ENCODE data around the gene ZNF205.
"Not testable (repeated sequence)": the region's sequence is repeated elsewhere in the genome, so short reads cannot be mapped to it uniquely, and the experiment has no call there.

ZNF205 gene

GRCh38 chr16:3112058-3112880 lies at the start of gene ZNF205:
TSS of gene ZNF205 (plus strand) at chr16:3112586. CDS start at chr16:3113431, 845 bp downstream.
- DNase-seq = no peak

GRCh38 chr16:3063625-3064386 lies 48.6 kb upstream of the ZNF205 start:
- no peak for DNase-seq

GRCh38 chr16:3065069-3065741 lies 47.2 kb upstream of the ZNF205 start, which contains the start of gene IL32:
TSS of gene IL32 (plus strand) at chr16:3065640. CDS start at chr16:3065812, 172 bp downstream.
- DNase-seq = no peak

- DNase-seq = no peak
Measured at GRCh38 chr16:3065742-3066439, 46.5 kb upstream of the ZNF205 start.

GRCh38 chr16:3066440-3066748 lies 46.0 kb upstream of the ZNF205 start:
- no peak for DNase-seq

GRCh38 chr16:3068487-3068886 lies 43.9 kb upstream of the ZNF205 start:
- DNase-seq = no peak

- not testable (repeated sequence) for DNase-seq
Measured at GRCh38 chr16:3069146-3069545, 43.2 kb upstream of the ZNF205 start.

GRCh38 chr16:3070608-3071111 lies 41.7 kb upstream of the ZNF205 start:
- no peak for DNase-seq

GRCh38 chr16:3071655-3072054 lies 40.7 kb upstream of the ZNF205 start:
- DNase-seq = no peak

GRCh38 chr16:3072148-3072547 lies 40.2 kb upstream of the ZNF205 start:
- not testable (repeated sequence) for DNase-seq

GRCh38 chr16:3072576-3073263 lies 39.7 kb upstream of the ZNF205 start:
- DNase-seq = not testable (repeated sequence)

GRCh38 chr16:3073448-3073847 lies 38.9 kb upstream of the ZNF205 start:
- DNase-seq = no peak

GRCh38 chr16:3074860-3075522 lies 37.4 kb upstream of the ZNF205 start:
- DNase-seq = peak; percentile 53

GRCh38 chr16:3075523-3075915 lies 36.9 kb upstream of the ZNF205 start:
- no peak for DNase-seq

- not testable (repeated sequence) for DNase-seq
Measured at GRCh38 chr16:3075946-3076345, 36.4 kb upstream of the ZNF205 start.

GRCh38 chr16:3076577-3076976 lies 35.8 kb upstream of the ZNF205 start:
- no peak for DNase-seq

GRCh38 chr16:3080024-3080423 lies 32.4 kb upstream of the ZNF205 start:
- DNase-seq = no peak

GRCh38 chr16:3081957-3082356 lies 30.4 kb upstream of the ZNF205 start:
- not testable (repeated sequence) for DNase-seq

GRCh38 chr16:3083408-3083807 lies 29.0 kb upstream of the ZNF205 start:
- DNase-seq = not testable (repeated sequence)

- no peak for DNase-seq
Measured at GRCh38 chr16:3084491-3084890, 27.9 kb upstream of the ZNF205 start.

- DNase-seq = no peak
Measured at GRCh38 chr16:3084969-3085670, 27.3 kb upstream of the ZNF205 start.

Measured in GDM1 (cell line).